ENCODE results near the gene SORBS1.
A peak's percentile ranks its signal among the peaks of the same experiment; 100 is the strongest.

SORBS1 gene

GRCh38 chr10:95561177-95561863, at the start of gene SORBS1:
SORBS1 (minus strand) TSS chr10:95561371; CDS start chr10:95441135, 120,236 bp downstream.
- DNase-seq = peak; percentile 63

GRCh38 chr10:95610727-95611126, 49.6 kb upstream of the SORBS1 start:
- no peak for DNase-seq

GRCh38 chr10:95606922-95607321, 45.8 kb upstream of the SORBS1 start:
- DNase-seq = no peak

GRCh38 chr10:95605163-95605562, 44.0 kb upstream of the SORBS1 start:
- no peak for DNase-seq

- DNase-seq = no peak
Measured at GRCh38 chr10:95604630-95605029, 43.5 kb upstream of the SORBS1 start.

- no peak for DNase-seq
Measured at GRCh38 chr10:95602382-95602781, 41.2 kb upstream of the SORBS1 start.

- peak; percentile 10 for DNase-seq
Measured at GRCh38 chr10:95601116-95601719, 40.0 kb upstream of the SORBS1 start.

- no peak for DNase-seq
Measured at GRCh38 chr10:95600158-95600557, 39.0 kb upstream of the SORBS1 start.

GRCh38 chr10:95597788-95598187, 36.6 kb upstream of the SORBS1 start:
- DNase-seq = no peak

- no peak for DNase-seq
Measured at GRCh38 chr10:95588025-95588424, 26.9 kb upstream of the SORBS1 start.

GRCh38 chr10:95579835-95580535, 18.8 kb upstream of the SORBS1 start:
- no peak for DNase-seq

- DNase-seq = no peak
Measured at GRCh38 chr10:95579292-95579691, 18.1 kb upstream of the SORBS1 start.

GRCh38 chr10:95578619-95579018, 17.4 kb upstream of the SORBS1 start:
- no peak for DNase-seq

GRCh38 chr10:95574649-95575365, 13.6 kb upstream of the SORBS1 start:
- DNase-seq = no peak

GRCh38 chr10:95573964-95574604, 12.9 kb upstream of the SORBS1 start:
- DNase-seq = no peak

GRCh38 chr10:95573527-95573926, 12.4 kb upstream of the SORBS1 start:
- no peak for DNase-seq

GRCh38 chr10:95572131-95572820, 11.1 kb upstream of the SORBS1 start:
- no peak for DNase-seq

- no peak for DNase-seq
Measured at GRCh38 chr10:95571390-95571789, 10.2 kb upstream of the SORBS1 start.

- no peak for DNase-seq
Measured at GRCh38 chr10:95569368-95569767, 8.2 kb upstream of the SORBS1 start.

GRCh38 chr10:95567903-95568630, 6.9 kb upstream of the SORBS1 start:
- peak; percentile 45 for DNase-seq

- no peak for DNase-seq
Measured at GRCh38 chr10:95566136-95566535, 5.0 kb upstream of the SORBS1 start.

GRCh38 chr10:95565336-95565735, 4.2 kb upstream of the SORBS1 start:
- no peak for DNase-seq
